Activated CD4-positive, alpha-beta T cell treated with anti-CD3 and anti-CD28 coated beads, Interleukin-2, Interleukin-6, amounts not matched to agents 100 ng/mL and 50 ng/mL, durations not matched to agents 16 hours and 8 hours (primary cell): ENCODE results near the gene MARK2.
A peak's percentile ranks its signal among the peaks of the same experiment; 100 is the strongest.

ENCODE experiments used
- DNase-seq: peaks from one replicate; pipeline ENCODE4 v3.0.0-alpha.2; 2020

MARK2 gene

GRCh38 chr11:63831326-63831725, 7.6 kb upstream of the MARK2 start:
- no peak for DNase-seq

- no peak for DNase-seq
These were observed 6.6 kb upstream of the MARK2 start for GRCh38 chr11:63832336-63832735.

- no peak for DNase-seq
These were observed 5.9 kb upstream of the MARK2 start for GRCh38 chr11:63833048-63833447.

- DNase-seq = no peak
These were observed 4.3 kb upstream of the MARK2 start for GRCh38 chr11:63834535-63835157.

GRCh38 chr11:63835158-63835545, 3.8 kb upstream of the MARK2 start:
- DNase-seq = no peak

GRCh38 chr11:63837027-63837688, 1.8 kb upstream of the MARK2 start:
- peak; percentile 86 for DNase-seq

- DNase-seq = no peak
These were observed 1.2 kb upstream of the MARK2 start for GRCh38 chr11:63837739-63838138.

- DNase-seq = no peak
These were observed 696 bp upstream of the MARK2 start for GRCh38 chr11:63838150-63838677.

GRCh38 chr11:63839508-63840355, 822 bp downstream of the MARK2 start:
- DNase-seq = peak; percentile 39

GRCh38 chr11:63840356-63841060, 1.6 kb downstream of the MARK2 start:
- DNase-seq = peak; percentile 18

- no peak for DNase-seq
These were observed 2.6 kb downstream of the MARK2 start for GRCh38 chr11:63841554-63841953.

- no peak for DNase-seq
These were observed 4.1 kb downstream of the MARK2 start for GRCh38 chr11:63843041-63843440.

GRCh38 chr11:63844836-63845235, 5.9 kb downstream of the MARK2 start:
- DNase-seq = no peak

GRCh38 chr11:63845303-63845702, 6.4 kb downstream of the MARK2 start:
- DNase-seq = no peak

GRCh38 chr11:63845911-63846310, 7.0 kb downstream of the MARK2 start:
- no peak for DNase-seq

GRCh38 chr11:63846897-63847296, 8.0 kb downstream of the MARK2 start:
- no peak for DNase-seq

GRCh38 chr11:63847363-63847762, 8.5 kb downstream of the MARK2 start:
- no peak for DNase-seq

- DNase-seq = no peak
These were observed 10.8 kb downstream of the MARK2 start for GRCh38 chr11:63849691-63850090.

- DNase-seq = no peak
These were observed 12.0 kb downstream of the MARK2 start for GRCh38 chr11:63850920-63851319.

- DNase-seq = no peak
These were observed 12.5 kb downstream of the MARK2 start for GRCh38 chr11:63851364-63851763.

GRCh38 chr11:63853476-63853875, 14.6 kb downstream of the MARK2 start:
- DNase-seq = no peak

GRCh38 chr11:63854696-63855095, 15.8 kb downstream of the MARK2 start:
- no peak for DNase-seq

GRCh38 chr11:63855975-63856374, 17.1 kb downstream of the MARK2 start:
- no peak for DNase-seq
